Mesenchymal stem cell (in vitro differentiated cells and primary cell): ENCODE results near the gene LIMK2.

Source experiments
- DNase-seq: peaks from one replicate; pipeline ENCODE4 v3.0.0-alpha.2; 2013
- H2AFZ ChIP-seq: one replicate; pipeline ENCODE4 v1.6.1; 2013; ENCODE audit warnings: low read depth, mild to moderate bottlenecking, control low read depth, inconsistent platforms, low read length, moderate library complexity
- H2AK5ac ChIP-seq: 2 replicates; pipeline ENCODE4 v1.6.1; 2013; ENCODE audit warnings: low read length, moderate library complexity, mild to moderate bottlenecking, inconsistent platforms; ENCODE audit not compliant: severe bottlenecking
- H2BK120ac ChIP-seq: one replicate; pipeline ENCODE4 v1.6.1; 2013; ENCODE audit warnings: low read depth, mild to moderate bottlenecking, inconsistent platforms, low read length, moderate library complexity
- H2BK12ac ChIP-seq, 2 experiments: one replicate each; pipeline ENCODE4 v1.6.1; 2013; ENCODE audit warnings: inconsistent platforms in 2 of 2, low read length in 2 of 2, mild to moderate bottlenecking in 2 of 2, moderate library complexity in 2 of 2, control low read depth in 1 of 2
- H2BK15ac ChIP-seq: one replicate; pipeline ENCODE4 v1.6.1; 2013; ENCODE audit warnings: mild to moderate bottlenecking, low read depth, inconsistent platforms; ENCODE audit not compliant: poor library complexity, severe bottlenecking
- H2BK5ac ChIP-seq: 2 replicates; pipeline ENCODE4 v1.6.1; 2013; ENCODE audit warnings: low read depth, mild to moderate bottlenecking, low read length, control low read depth, inconsistent platforms; ENCODE audit not compliant: poor library complexity, severe bottlenecking
- H3K14ac ChIP-seq, 2 experiments: one replicate each; pipeline ENCODE4 v1.6.1; 2013; ENCODE audit warnings: inconsistent platforms in 2 of 2, low read length in 2 of 2, control low read depth in 1 of 2, mild to moderate bottlenecking in 1 of 2, moderate library complexity in 1 of 2
- H3K18ac ChIP-seq, 2 experiments: one replicate each; pipeline ENCODE4 v1.6.1; 2013; ENCODE audit warnings: inconsistent platforms in 2 of 2, low read length in 2 of 2, control low read depth in 1 of 2, low read depth in 1 of 2, mild to moderate bottlenecking in 1 of 2
- H3K23ac ChIP-seq, 2 experiments: one replicate each; pipeline ENCODE4 v1.6.1; 2013; ENCODE audit warnings: inconsistent platforms in 2 of 2, low read length in 2 of 2, mild to moderate bottlenecking in 2 of 2, moderate library complexity in 2 of 2, control low read depth in 1 of 2
- H3K27ac ChIP-seq: 2 replicates; pipeline ENCODE4 v1.5.1; 2013; ENCODE audit warnings: mild to moderate bottlenecking, moderate library complexity, low read length, control low read depth, inconsistent platforms; ENCODE audit not compliant: poor library complexity, severe bottlenecking
- H3K27me3 ChIP-seq, 2 experiments: 2 replicates each; pipeline versions ENCODE4 v1.6.1 to v1.7.0; 2013; ENCODE audit warnings: low read length in 2 of 2, mild to moderate bottlenecking in 2 of 2, moderate library complexity in 2 of 2, control low read depth in 1 of 2, inconsistent platforms in 1 of 2; ENCODE audit not compliant: control insufficient read depth in 1 of 2, insufficient read depth in 1 of 2
- H3K36me3 ChIP-seq, 2 experiments: 2 replicates each; pipeline versions ENCODE4 v1.6.1 to v1.7.0; 2013; ENCODE audit warnings: low read length in 2 of 2, control low read depth in 1 of 2, inconsistent platforms in 1 of 2, low read depth in 1 of 2, mild to moderate bottlenecking in 1 of 2; ENCODE audit not compliant: insufficient read depth in 2 of 2, control insufficient read depth in 1 of 2
- H3K4ac ChIP-seq, 2 experiments: one replicate each; pipeline ENCODE4 v1.6.1; 2013; ENCODE audit warnings: inconsistent platforms in 2 of 2, low read length in 2 of 2, mild to moderate bottlenecking in 2 of 2, moderate library complexity in 2 of 2, control low read depth in 1 of 2, low read depth in 1 of 2
- H3K4me1 ChIP-seq: 2 replicates; pipeline ENCODE4 v1.6.1; 2013; ENCODE audit warnings: low read depth, low read length, control low read depth; ENCODE audit not compliant: control insufficient read depth, insufficient read depth
- H3K4me2 ChIP-seq: 2 replicates; pipeline ENCODE4 v1.6.1; 2013; ENCODE audit warnings: low read length, mild to moderate bottlenecking, inconsistent platforms; ENCODE audit not compliant: poor library complexity, severe bottlenecking
- H3K4me3 ChIP-seq, 2 experiments: 2 replicates each; pipeline versions ENCODE4 v1.5.1 to v1.7.0; 2013; ENCODE audit warnings: low read length in 2 of 2, mild to moderate bottlenecking in 2 of 2, control low read depth in 1 of 2, low read depth in 1 of 2; ENCODE audit not compliant: insufficient read depth in 1 of 2
- H3K79me1 ChIP-seq: replicated peaks from 2 replicates; pipeline ENCODE4 v1.6.1; 2013; ENCODE audit warnings: mild to moderate bottlenecking, control low read depth, low read length, inconsistent platforms; ENCODE audit not compliant: poor library complexity, severe bottlenecking
- H3K9ac ChIP-seq: 2 replicates; pipeline ENCODE4 v1.7.0; 2013; ENCODE audit warnings: mild to moderate bottlenecking, low read length, moderate library complexity
- H3K9me3 ChIP-seq: 2 replicates; pipeline ENCODE4 v1.7.0; 2013; ENCODE audit warnings: mild to moderate bottlenecking, low read length; ENCODE audit not compliant: control insufficient read depth
- H4K8ac ChIP-seq: one replicate; pipeline ENCODE4 v1.6.1; 2013; ENCODE audit warnings: inconsistent platforms, mild to moderate bottlenecking, low read length, moderate library complexity
- H4K91ac ChIP-seq: one replicate; pipeline ENCODE4 v1.6.1; 2013; ENCODE audit warnings: mild to moderate bottlenecking, low read length, inconsistent platforms
- WGBS: methylation state at CpG from one replicate; pipeline ENCODE4 v1.1.7; 2013; ENCODE audit warnings: mixed read lengths; 5-methylcytosine and 5-hydroxymethylcytosine counted together

The LIMK2 gene

GRCh38 chr22:31326877-31327276, 114.8 kb downstream of the LIMK2 start:
- no peak overlapping the region for H4K91ac ChIP-seq
- no peak overlapping the region for H2AFZ ChIP-seq
- H4K8ac ChIP-seq: no peak overlapping the region
- H3K4me2 ChIP-seq: no peak overlapping the region
- no peak overlapping the region for H2BK120ac ChIP-seq
- H3K4me1 ChIP-seq: peaks cover 20% of the 10 kb centered on the region
- H3K9me3 ChIP-seq: no peaks in the 10 kb centered on the region
- no peak overlapping the region for H3K14ac ChIP-seq
- H3K23ac ChIP-seq: no peak overlapping the region
- H3K9ac ChIP-seq: no peak overlapping the region
- peaks cover 43 to 45% of the 10 kb centered on the region in 2 experiments for H3K36me3 ChIP-seq
- peaks cover 15% of the 10 kb centered on the region for H3K79me1 ChIP-seq
- H3K27me3 ChIP-seq: no peaks in the 10 kb centered on the region
- H3K4ac ChIP-seq: no peak overlapping the region
- no peak overlapping the region for H2BK15ac ChIP-seq
- no peak overlapping the region for H2BK5ac ChIP-seq
- no peak overlapping the region for H3K4me3 ChIP-seq
- DNase-seq: no peak
- no peak overlapping the region for H3K27ac ChIP-seq
- H3K18ac ChIP-seq: no peak overlapping the region
- 95% methylated on average over 9 of the region's 9 CpGs for WGBS
- H2BK12ac ChIP-seq: no peak overlapping the region
- no peak overlapping the region for H2AK5ac ChIP-seq

GRCh38 chr22:31327806-31328543, 115.9 kb downstream of the LIMK2 start:
- H3K23ac ChIP-seq: no peak overlapping the region
- H3K14ac ChIP-seq: no peak overlapping the region
- peaks cover 22% of the 10 kb centered on the region for H3K4me1 ChIP-seq
- H4K91ac ChIP-seq: no peak overlapping the region
- H2AFZ ChIP-seq: no peak overlapping the region
- no peak overlapping the region for H3K18ac ChIP-seq
- no peaks in the 10 kb centered on the region for H3K27me3 ChIP-seq
- H2AK5ac ChIP-seq: no peak overlapping the region
- no peak overlapping the region for H2BK5ac ChIP-seq
- 87% methylated on average over 9 of the region's 9 CpGs for WGBS
- H2BK15ac ChIP-seq: no peak overlapping the region
- H3K79me1 ChIP-seq: peaks cover 20% of the 10 kb centered on the region
- no peak overlapping the region for H2BK120ac ChIP-seq
- H3K4me2 ChIP-seq: no peak overlapping the region
- no peak for DNase-seq
- no peak overlapping the region for H3K4ac ChIP-seq
- H3K36me3 ChIP-seq: peaks cover 52 to 53% of the 10 kb centered on the region in 2 experiments
- no peak overlapping the region for H4K8ac ChIP-seq
- H3K9me3 ChIP-seq: no peaks in the 10 kb centered on the region
- H3K4me3 ChIP-seq: no peak overlapping the region
- H2BK12ac ChIP-seq: no peak overlapping the region
- no peak overlapping the region for H3K9ac ChIP-seq
- H3K27ac ChIP-seq: peak overlapping the region; percentile 48

GRCh38 chr22:31328544-31328960, 116.5 kb downstream of the LIMK2 start:
- H3K27me3 ChIP-seq: no peaks in the 10 kb centered on the region
- no peak overlapping the region for H4K91ac ChIP-seq
- H2BK5ac ChIP-seq: no peak overlapping the region
- H3K9me3 ChIP-seq: no peaks in the 10 kb centered on the region
- H3K4me1 ChIP-seq: peaks cover 22% of the 10 kb centered on the region
- H2BK15ac ChIP-seq: no peak overlapping the region
- no peak overlapping the region for H3K4me2 ChIP-seq
- DNase-seq: no peak
- peaks cover 54 to 57% of the 10 kb centered on the region in 2 experiments for H3K36me3 ChIP-seq
- no peak overlapping the region for H3K4me3 ChIP-seq
- no peak overlapping the region for H3K9ac ChIP-seq
- H3K79me1 ChIP-seq: peaks cover 20% of the 10 kb centered on the region
- no peak overlapping the region for H3K23ac ChIP-seq
- H2AFZ ChIP-seq: no peak overlapping the region
- no peak overlapping the region for H2BK120ac ChIP-seq
- peak overlapping the region; percentile 57 for H2AK5ac ChIP-seq
- H3K4ac ChIP-seq: no peak overlapping the region
- H2BK12ac ChIP-seq: no peak overlapping the region
- no peak overlapping the region for H4K8ac ChIP-seq
- H3K18ac ChIP-seq: no peak overlapping the region
- peak overlapping the region; percentile 48 for H3K27ac ChIP-seq
- 94% methylated on average over 13 of the region's 13 CpGs for WGBS
- H3K14ac ChIP-seq: no peak overlapping the region

DNA sequence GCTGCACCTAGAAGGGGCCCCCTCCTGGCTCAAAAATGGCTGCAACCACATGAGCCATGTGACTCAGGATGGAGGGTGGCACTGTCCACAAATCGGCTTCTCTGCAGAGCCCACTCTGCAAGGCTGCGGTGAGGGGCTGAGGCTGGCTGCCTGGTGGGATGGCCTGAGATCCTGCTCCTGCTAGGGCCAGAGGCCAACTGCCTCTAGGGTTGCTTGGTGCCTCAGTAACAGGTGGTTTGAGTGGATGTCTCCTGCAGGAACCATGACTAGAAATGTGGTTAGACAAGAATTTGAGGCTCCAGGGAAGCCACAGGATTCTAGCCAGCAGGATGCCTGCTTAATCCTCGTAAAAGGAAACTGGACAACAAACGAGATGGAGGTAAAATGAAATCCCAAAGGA, 116.9 kb downstream of the LIMK2 start:
- no peak overlapping the region for H4K8ac ChIP-seq
- peaks cover 23% of the 10 kb centered on the region for H3K79me1 ChIP-seq
- no peak overlapping the region for H2BK15ac ChIP-seq
- H3K4me1 ChIP-seq: peaks cover 22% of the 10 kb centered on the region
- 91% methylated on average over 4 of the region's 4 CpGs for WGBS
- H3K4me2 ChIP-seq: peak overlapping the region; percentile 1
- H2AK5ac ChIP-seq: peak overlapping the region; percentile 57
- H2AFZ ChIP-seq: no peak overlapping the region
- H3K36me3 ChIP-seq: peaks cover 56 to 59% of the 10 kb centered on the region in 2 experiments
- H3K4me3 ChIP-seq: no peak overlapping the region
- no peaks in the 10 kb centered on the region for H3K9me3 ChIP-seq
- no peak overlapping the region for H3K18ac ChIP-seq
- peak; percentile 49 for DNase-seq
- H3K14ac ChIP-seq: no peak overlapping the region
- H2BK120ac ChIP-seq: no peak overlapping the region
- no peak overlapping the region for H3K9ac ChIP-seq
- no peak overlapping the region for H2BK5ac ChIP-seq
- H2BK12ac ChIP-seq: no peak overlapping the region
- peak overlapping the region; percentile 48 for H3K27ac ChIP-seq
- H4K91ac ChIP-seq: no peak overlapping the region
- no peak overlapping the region for H3K4ac ChIP-seq
- H3K23ac ChIP-seq: no peak overlapping the region
- H3K27me3 ChIP-seq: no peaks in the 10 kb centered on the region
